GM12878 (cell line): Measurements from ENCODE around the gene G6PC1. TPM values are rescaled to one million over a fixed set of nuclear protein-coding genes. Genes with fewer than 3 reads are reported as not detected.

Source experiments
- ATAC-seq: fragments of 200-7000 bp; cut with Tn5 transposase; 3 replicates; pipeline ENCODE4 v1.9.1; 2020; ENCODE audit warnings: mild to moderate bottlenecking, moderate library complexity
- BruUV-seq: library from RNA; stranded (reverse); fragments of 400-500 nt; replicated peaks from 2 replicates; lab custom pipeline; 2021; lab: Mats Ljungman, UMichigan
- CTCF ChIA-PET: fragments of 300-600 bp; sonication (Branson Sonifier 250); formaldehyde crosslinking; extraction: SDS; loops from one replicate; lab custom pipeline; 2021; ENCODE audit warnings: inconsistent platforms; lab: Yijun Ruan, JAX
- POLR2A ChIA-PET: fragments of 350-600 bp; formaldehyde crosslinking; extraction: SDS; loops from one replicate; lab custom pipeline; 2021; ENCODE audit warnings: inconsistent platforms; lab: Charles Lee
- RAD21 ChIA-PET: fragments of 300-600 bp; sonication (Branson Sonifier 250); formaldehyde crosslinking; loops from one replicate; lab custom pipeline; 2023; ENCODE audit warnings: antibody characterized with exemption; ENCODE audit not compliant: unreplicated experiment; lab: Charles Lee
- SMC1A ChIA-PET: fragments of 300-600 bp; sonication (Branson Sonifier 250); formaldehyde crosslinking; loops from one replicate; lab custom pipeline; 2023; ENCODE audit not compliant: unreplicated experiment, uncharacterized antibody; lab: Charles Lee
- DNase-seq: peaks from one replicate; pipeline ENCODE4 v3.0.0-alpha.2; 2011; ENCODE audit warnings: low read depth, low spot score
- FAIRE-seq: peaks from 3 replicates; lab custom pipeline; 2011; peaks lifted over from hg19 to GRCh38; lab: Jason Lieb, UNC
- H2AFZ ChIP-seq: 2 replicates; pipeline ENCODE4 v1.6.0; 2011; ENCODE audit warnings: low read depth, low read length, control low read depth; ENCODE audit not compliant: control insufficient read depth
- H3K27ac ChIP-seq: 2 replicates; pipeline ENCODE4 v1.5.1; 2011; ENCODE audit warnings: control low read depth; ENCODE audit not compliant: control insufficient read depth, insufficient read depth
- H3K27me3 ChIP-seq, 2 experiments: replicated peaks in 1 of 2; 2 replicates each; pipeline versions ENCODE4 v1.6.0 to v1.6.1; 2011; ENCODE audit warnings: low read length in 1 of 2; ENCODE audit not compliant: control insufficient read depth in 2 of 2, insufficient read depth in 2 of 2
- H3K36me3 ChIP-seq, 2 experiments: 2 replicates each; pipeline ENCODE4 v1.5.1; 2011; ENCODE audit warnings: low read length in 1 of 2; ENCODE audit not compliant: control insufficient read depth in 2 of 2, insufficient read depth in 2 of 2
- H3K4me1 ChIP-seq: 2 replicates; pipeline ENCODE4 v1.6.1; 2011; ENCODE audit warnings: mild to moderate bottlenecking, low read length, moderate library complexity, mixed read lengths; ENCODE audit not compliant: control insufficient read depth, insufficient read depth
- H3K4me2 ChIP-seq: 2 replicates; pipeline ENCODE4 v1.6.0; 2011; ENCODE audit warnings: control low read depth; ENCODE audit not compliant: control insufficient read depth, insufficient read depth
- H3K4me3 ChIP-seq: fragments of 200-600 bp; sonication (generic); 2 replicates; pipeline ENCODE4 v1.5.1; 2016
- H3K79me2 ChIP-seq: 2 replicates; pipeline ENCODE4 v1.6.0; 2011; ENCODE audit warnings: low read length; ENCODE audit not compliant: control insufficient read depth, insufficient read depth
- H3K9ac ChIP-seq: 2 replicates; pipeline ENCODE4 v1.8.0; 2011; ENCODE audit warnings: low read length, control low read depth, mixed read lengths; ENCODE audit not compliant: control insufficient read depth, insufficient read depth
- H3K9me3 ChIP-seq: replicated peaks from 3 replicates; pipeline ENCODE4 v1.5.1; 2011; ENCODE audit warnings: mild to moderate bottlenecking, low read length; ENCODE audit not compliant: control insufficient read depth, insufficient read depth
- H4K20me1 ChIP-seq: 2 replicates; pipeline ENCODE4 v1.6.0; 2011; ENCODE audit not compliant: control insufficient read depth, insufficient read depth
- ASH2L ChIP-seq: fragments of 300-600, 200-600 bp; sonication (generic); IDR thresholded peaks from 2 replicates; pipeline ENCODE4 v1.6.1; 2017; ENCODE audit warnings: low read depth, mild to moderate bottlenecking, borderline replicate concordance
- CBX3 ChIP-seq: fragments of 200-600 bp; sonication (generic); IDR thresholded peaks from 2 replicates; pipeline ENCODE4 v1.6.1; 2016; ENCODE audit warnings: low read depth, borderline replicate concordance
- CEBPZ ChIP-seq: fragments of 150-350 bp; IDR thresholded peaks from 2 replicates; pipeline ENCODE4 v1.6.1; 2016; ENCODE audit warnings: low read depth, low read length
- HCFC1 ChIP-seq: fragments of 150-350 bp; IDR thresholded peaks from 2 replicates; pipeline ENCODE4 v1.6.1; 2014; ENCODE audit warnings: low read length
- HDAC6 ChIP-seq: fragments of 200-600 bp; sonication (generic); IDR thresholded peaks from one replicate; pipeline ENCODE4 v1.8.0; 2017; ENCODE audit warnings: antibody characterized with exemption; ENCODE audit not compliant: unreplicated experiment
- MAX ChIP-seq: IDR thresholded peaks from 2 replicates; pipeline ENCODE4 v1.6.1; 2012; ENCODE audit warnings: low read depth, low read length, improper control_type of control experiment
- NFYB ChIP-seq: IDR thresholded peaks from 2 replicates; pipeline ENCODE4 v1.6.1; 2011; ENCODE audit warnings: low read depth, mild to moderate bottlenecking, low read length, improper control_type of control experiment, moderate library complexity; ENCODE audit not compliant: insufficient read depth
- RAD21 ChIP-seq: IDR thresholded peaks from 2 replicates; pipeline ENCODE4 v1.6.1; 2011; ENCODE audit warnings: mild to moderate bottlenecking, low read depth, low read length, moderate library complexity; ENCODE audit not compliant: insufficient read depth
- SMAD1 ChIP-seq: fragments of 450-650 bp; IDR thresholded peaks from 2 replicates; pipeline ENCODE4 v1.6.1; 2018; ENCODE audit warnings: mild to moderate bottlenecking, low read depth; ENCODE audit not compliant: partially characterized antibody
- SMC3 ChIP-seq: IDR thresholded peaks from 2 replicates; pipeline ENCODE4 v1.6.1; 2011; ENCODE audit warnings: low read length, improper control_type of control experiment, borderline replicate concordance
- STAT1 ChIP-seq: fragments of 450-650 bp; conservative IDR thresholded peaks from 2 replicates; pipeline ENCODE4 v1.6.1; 2014; ENCODE audit warnings: antibody characterized with exemption, mild to moderate bottlenecking
- SUPT20H ChIP-seq: IDR thresholded peaks from 2 replicates; pipeline ENCODE4 v1.6.1; 2011; ENCODE audit warnings: low read depth, mild to moderate bottlenecking, low read length, moderate library complexity, borderline replicate concordance; ENCODE audit not compliant: control insufficient read depth
- TBL1XR1 ChIP-seq: IDR thresholded peaks from 2 replicates; pipeline ENCODE4 v1.6.1; 2012; ENCODE audit warnings: low read depth, low read length, improper control_type of control experiment
- TCF12 ChIP-seq: IDR thresholded peaks from 2 replicates; pipeline ENCODE4 v1.6.1; 2011; ENCODE audit warnings: low read depth, mild to moderate bottlenecking, low read length
- ZZZ3 ChIP-seq: IDR thresholded peaks from 2 replicates; pipeline ENCODE4 v1.6.1; 2011; ENCODE audit warnings: low read depth; ENCODE audit not compliant: control insufficient read depth, insufficient read length
- WGBS: methylation state at CpG from one replicate; pipeline ENCODE4 v1.1.6; 2016; ENCODE audit warnings: low lambda C conversion rate; ENCODE audit not compliant: insufficient replicate concordance, insufficient coverage; ENCODE audit errors: missing lambda C conversion rate; 5-methylcytosine and 5-hydroxymethylcytosine counted together
- in situ Hi-C: fragments of 300-500 bp; cut with MboI; formaldehyde crosslinking; loops from 9 replicates; pipeline ENCODE4 v1.14.3; 2018; ENCODE audit warnings: mixed read lengths
- intact Hi-C: fragments of 100-400 bp; cut with micrococcal nuclease; formaldehyde crosslinking; loops from one replicate; pipeline ENCODE4 v1.14.2; 2022; ENCODE audit not compliant: unreplicated experiment
- polyA plus RNA-seq, 11 experiments: library from polyadenylated mRNA; depleted of rRNA in 4 of 11; unstranded in 6 of 11; stranded (reverse) in 5 of 11; fragments of >200 nt; fragmentation: Nextera tagmentation in 4 of 11; fragmentation: Illumina TruSeq in 1 of 11; extraction: Ambion mirVana in 4 of 11; extraction: Trizol in 1 of 11; gene quantifications; 1 replicate in 1 of 11; 2 replicates in 10 of 11; pipeline versions ENCODE4 v1.2.1 to v1.2.3, GENCODE V29; 2011 to 2016; ENCODE audit warnings: inconsistent platforms in 2 of 11, missing spikeins in 2 of 11, low read depth in 1 of 11
- total RNA-seq, 4 experiments: library from RNA; depleted of rRNA in 3 of 4; stranded (reverse); fragments of >200 nt in 3 of 4; fragmentation: Illumina TruSeq in 1 of 4; extraction: Trizol in 1 of 4; gene quantifications; 2 replicates each; pipeline versions ENCODE4 v1.2.1 to v1.2.3, GENCODE V29; 2013 to 2021
- TF ChIP-seq, protein P1 (sequence below): IDR thresholded peaks from 2 replicates; pipeline ENCODE4 v1.6.1; 2012; ENCODE audit warnings: low read depth, low read length, improper control_type of control experiment
- TF ChIP-seq, protein P2 (sequence below): IDR thresholded peaks from 2 replicates; pipeline ENCODE4 v1.6.1; 2011; ENCODE audit warnings: low read depth, low read length, improper control_type of control experiment, borderline replicate concordance

G6PC1 gene
- total and polyA plus RNA-seq, 10 of the 15 experiments (the other 5 are each of a cell fraction or from before 2014, with no cell fraction given), result not detected

DNA sequence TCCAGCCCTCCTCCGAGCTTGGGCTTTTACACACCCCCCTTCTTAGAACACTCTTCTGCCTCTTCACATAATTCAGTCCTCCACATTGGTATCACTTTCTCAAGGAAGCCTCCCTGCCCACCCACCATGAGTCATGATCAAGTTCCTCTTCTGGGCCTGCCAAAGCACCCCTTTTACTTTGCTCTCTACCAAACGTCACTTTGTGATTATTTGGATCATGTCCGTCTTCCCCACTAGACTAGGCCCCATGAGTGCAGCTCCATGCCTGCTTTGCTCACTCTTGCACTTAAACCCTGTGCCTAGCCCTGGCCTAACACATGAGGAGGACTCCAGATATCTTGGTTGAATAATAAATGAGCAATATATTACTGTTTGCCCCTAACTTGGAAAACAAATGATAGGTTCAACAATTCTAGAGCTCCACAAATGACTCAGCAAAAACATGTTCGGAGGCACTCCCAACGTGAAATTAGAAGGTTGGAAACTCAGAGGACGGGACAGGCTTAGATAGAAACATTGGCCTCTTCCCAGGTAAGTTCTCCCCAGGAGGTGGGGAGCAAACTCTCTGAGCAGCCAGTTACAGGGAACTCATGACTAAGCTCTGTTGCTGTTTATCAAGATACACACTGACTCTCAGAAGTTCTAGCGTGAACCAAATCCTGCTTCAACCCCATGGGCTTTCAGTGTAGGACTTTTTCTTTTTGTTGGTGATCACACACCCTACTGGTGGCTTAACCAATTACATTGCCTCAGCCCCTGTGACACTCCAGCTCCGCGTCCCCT, 28.3 kb downstream of the G6PC1 start (continued):
- TF ChIP-seq SMC3, result peak; percentile 37; the same call in 1 of the 2 replicates
- no peak for TF ChIP-seq SUPT20H
- TF ChIP-seq RAD21, result peak; percentile 68

DNA sequence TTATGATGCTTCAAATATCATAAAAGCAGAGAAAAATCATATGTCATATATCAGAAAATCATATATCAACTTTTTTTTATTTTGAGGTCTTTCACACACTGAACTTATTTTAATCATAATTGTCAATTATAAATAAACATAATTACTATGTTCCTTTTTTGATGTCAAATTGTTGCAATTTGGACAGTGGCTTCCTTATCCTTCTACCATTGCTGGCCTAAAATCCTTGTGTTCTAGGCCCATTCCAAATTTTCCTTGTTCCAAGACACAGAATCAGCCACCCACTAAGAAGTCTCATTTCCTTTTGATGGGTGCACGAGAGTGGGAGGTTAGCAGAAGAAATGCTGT, 28.9 kb downstream of the G6PC1 start:
- BruUV-seq, result no TSS peak
- no peak overlapping the region for H3K4me2 ChIP-seq
- TF ChIP-seq HCFC1 (no peak), MAX (no peak), NFYB (no peak), CBX3 (no peak), SMAD1 (no peak), HDAC6 (no peak), TCF12 (no peak), CEBPZ (no peak), TBL1XR1 (no peak), ASH2L (no peak), STAT1 (no peak), ZZZ3 (no peak)
- TF ChIP-seq, protein P1, sequence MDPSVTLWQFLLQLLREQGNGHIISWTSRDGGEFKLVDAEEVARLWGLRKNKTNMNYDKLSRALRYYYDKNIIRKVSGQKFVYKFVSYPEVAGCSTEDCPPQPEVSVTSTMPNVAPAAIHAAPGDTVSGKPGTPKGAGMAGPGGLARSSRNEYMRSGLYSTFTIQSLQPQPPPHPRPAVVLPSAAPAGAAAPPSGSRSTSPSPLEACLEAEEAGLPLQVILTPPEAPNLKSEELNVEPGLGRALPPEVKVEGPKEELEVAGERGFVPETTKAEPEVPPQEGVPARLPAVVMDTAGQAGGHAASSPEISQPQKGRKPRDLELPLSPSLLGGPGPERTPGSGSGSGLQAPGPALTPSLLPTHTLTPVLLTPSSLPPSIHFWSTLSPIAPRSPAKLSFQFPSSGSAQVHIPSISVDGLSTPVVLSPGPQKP, result no peak
- TF ChIP-seq, protein P2, sequence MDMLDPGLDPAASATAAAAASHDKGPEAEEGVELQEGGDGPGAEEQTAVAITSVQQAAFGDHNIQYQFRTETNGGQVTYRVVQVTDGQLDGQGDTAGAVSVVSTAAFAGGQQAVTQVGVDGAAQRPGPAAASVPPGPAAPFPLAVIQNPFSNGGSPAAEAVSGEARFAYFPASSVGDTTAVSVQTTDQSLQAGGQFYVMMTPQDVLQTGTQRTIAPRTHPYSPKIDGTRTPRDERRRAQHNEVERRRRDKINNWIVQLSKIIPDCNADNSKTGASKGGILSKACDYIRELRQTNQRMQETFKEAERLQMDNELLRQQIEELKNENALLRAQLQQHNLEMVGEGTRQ, result no peak

More for the DNA sequence above, 28.9 kb downstream of the G6PC1 start:
- no peaks in the 10 kb centered on the region for H3K79me2 ChIP-seq
- POLR2A ChIA-PET, result interaction anchor here (0.5 to 1.2 kb wide), 2 partner anchors 68 to 192 kb away, joined by 3 read pairs; partner anchors contain the start of gene RPL27
- H3K27ac ChIP-seq, result no peak overlapping the region; the same call in 1 of the 2 replicates
- no peak overlapping the region for H3K4me3 ChIP-seq
- CTCF ChIA-PET, result interaction anchor here (0.6 to 4.5 kb wide), 18 partner anchors 7 to 700 kb away, joined by 3 to 40 read pairs (median 4); partner anchors contain the start of gene RPL27
- ATAC-seq (no peak), DNase-seq (no peak), FAIRE-seq (no peak)
- in situ Hi-C loops (no loop called here), intact Hi-C loops (no loop called here)
- H3K9me3 ChIP-seq, result no peaks in the 10 kb centered on the region
- H4K20me1 ChIP-seq, result no peaks in the 10 kb centered on the region
- no peak overlapping the region for H3K9ac ChIP-seq
- 100% methylated on average over 1 of the region's 1 CpG for WGBS
- SMC1A ChIA-PET, result interaction anchor here (1.1 to 2.5 kb wide), 6 partner anchors 9 to 554 kb away, joined by 3 to 11 read pairs (median 5); partner anchors contain the start of genes DHX8 and RPL27
- RAD21 ChIA-PET, result interaction anchor here (0.6 to 3.0 kb wide), 9 partner anchors 8 to 351 kb away, joined by 4 to 12 read pairs (median 5); partner anchors contain the start of genes AOC2, PSMC3IP and RPL27
- H3K36me3 ChIP-seq, result no peaks in the 10 kb centered on the region
- peaks cover 9% of the 10 kb centered on the region for H3K4me1 ChIP-seq
- H2AFZ ChIP-seq, result peak overlapping the region; percentile 91
- no peaks in the 10 kb centered on the region for H3K27me3 ChIP-seq
